Naive thymus-derived CD4-positive, alpha-beta T cell (primary cell): Measurements from ENCODE around the gene SLC35F6. TPM values are rescaled to one million over a fixed set of nuclear protein-coding genes. Genes with fewer than 3 reads are reported as not detected.
A peak's percentile ranks its signal among the peaks of the same experiment; 100 is the strongest.

Source experiments
- ATAC-seq: fragments of 150-1000 bp; cut with Tn5 transposase; 2 replicates; pipeline ENCODE4 v1.10.0; 2021; ENCODE audit warnings: mild to moderate bottlenecking, moderate library complexity
- CTCF ChIA-PET: fragments of 350-600 bp; sonication (Branson Sonifier 250); formaldehyde crosslinking; loops from one replicate; lab custom pipeline; 2021; ENCODE audit warnings: antibody characterized with exemption; lab: Charles Lee
- POLR2A ChIA-PET: fragments of 350-600 bp; sonication (Branson Sonifier 250); formaldehyde crosslinking; loops from one replicate; lab custom pipeline; 2021; ENCODE audit warnings: antibody characterized with exemption, inconsistent platforms; lab: Charles Lee
- DNase-seq, 9 donors: peaks; one replicate each; pipeline versions ENCODE4 v3.0.0 to v3.0.0-alpha.2; 2020 to 2022; ENCODE audit warnings: mixed read lengths in 1 of 9
- H3K27ac ChIP-seq: one replicate; pipeline ENCODE4 v1.7.0; 2013; ENCODE audit warnings: mild to moderate bottlenecking, low read depth, low read length, moderate library complexity
- H3K27me3 ChIP-seq, 2 donors: one replicate each; pipeline ENCODE4 v1.7.0; 2013; ENCODE audit warnings: low read length in 2 of 2, mild to moderate bottlenecking in 2 of 2, moderate library complexity in 2 of 2; ENCODE audit not compliant: control insufficient read depth in 2 of 2, insufficient read depth in 2 of 2
- H3K36me3 ChIP-seq, 3 experiments: 1 replicate in 2 of 3; 2 replicates in 1 of 3; pipeline ENCODE4 v1.7.0; 2013; ENCODE audit warnings: low read length in 3 of 3, mild to moderate bottlenecking in 3 of 3, moderate library complexity in 1 of 3; ENCODE audit not compliant: insufficient read depth in 3 of 3, control insufficient read depth in 2 of 3
- H3K4me1 ChIP-seq, 2 donors: one replicate each; pipeline ENCODE4 v1.7.0; 2013; ENCODE audit warnings: low read length in 2 of 2, mild to moderate bottlenecking in 2 of 2, moderate library complexity in 1 of 2; ENCODE audit not compliant: control insufficient read depth in 2 of 2, insufficient read depth in 2 of 2
- H3K4me3 ChIP-seq: 2 replicates; pipeline ENCODE4 v1.7.0; 2013; ENCODE audit warnings: mild to moderate bottlenecking, low read length
- H3K9me3 ChIP-seq, 3 experiments: 1 replicate in 2 of 3; 2 replicates in 1 of 3; pipeline ENCODE4 v1.7.0; 2013; ENCODE audit warnings: low read length in 3 of 3; ENCODE audit not compliant: control insufficient read depth in 2 of 3
- H3K27ac Mint-ChIP-seq, 9 donors: one replicate each; pipeline ENCODE4 v1.8.0; 2020 to 2022; ENCODE audit warnings: mixed read lengths in 9 of 9, mild to moderate bottlenecking in 8 of 9, moderate library complexity in 5 of 9, inconsistent platforms in 2 of 9
- H3K27me3 Mint-ChIP-seq, 5 donors: one replicate each; pipeline ENCODE4 v1.8.0; 2021 to 2022; ENCODE audit warnings: mixed read lengths in 5 of 5, mild to moderate bottlenecking in 1 of 5
- H3K36me3 Mint-ChIP-seq, 5 donors: one replicate each; pipeline ENCODE4 v1.8.0; 2020 to 2022; ENCODE audit warnings: mixed read lengths in 5 of 5, mild to moderate bottlenecking in 3 of 5, inconsistent platforms in 1 of 5
- H3K4me1 Mint-ChIP-seq, 7 donors: one replicate each; pipeline ENCODE4 v1.8.0; 2020 to 2022; ENCODE audit warnings: mixed read lengths in 7 of 7, mild to moderate bottlenecking in 3 of 7, inconsistent platforms in 1 of 7
- H3K4me3 Mint-ChIP-seq, 10 donors: one replicate each; pipeline ENCODE4 v1.8.0; 2020 to 2022; ENCODE audit warnings: mild to moderate bottlenecking in 10 of 10, mixed read lengths in 10 of 10, moderate library complexity in 6 of 10, inconsistent platforms in 2 of 10
- H3K9me3 Mint-ChIP-seq, 11 donors: one replicate each; pipeline ENCODE4 v1.8.0; 2020 to 2022; ENCODE audit warnings: mixed read lengths in 11 of 11, mild to moderate bottlenecking in 4 of 11, inconsistent platforms in 1 of 11, moderate library complexity in 1 of 11
- intact Hi-C, 2 donors: fragments of 100-400 bp; cut with micrococcal nuclease; formaldehyde crosslinking; loops; one replicate each; pipeline ENCODE4 v1.15.1; 2023
- polyA plus RNA-seq, 2 donors: library from polyadenylated mRNA; unstranded; fragments of 300-500 nt; fragmentation: Illumina TruSeq; gene quantifications; one replicate each; pipeline ENCODE4 v1.2.3, GENCODE V29; 2021
- total RNA-seq, 6 experiments: library from RNA in 5 of 6; stranded (reverse) in 5 of 6; gene quantifications; 1 replicate in 5 of 6; 2 replicates in 1 of 6; pipeline ENCODE4 v1.2.3 and lab custom pipeline; 2021 to 2026

SLC35F6 gene
- total and polyA plus RNA-seq, 7 experiments from 2014 or later = 4.7 to 22.5 (median 19.1) TPM

GRCh38 chr2:26731714-26732113, 32.4 kb upstream of the SLC35F6 start:
- no peaks in the 10 kb centered on the region for H3K4me1 ChIP-seq
- no peak overlapping the region for H3K27ac Mint-ChIP-seq
- no peaks in the 10 kb centered on the region for H3K36me3 Mint-ChIP-seq
- CTCF ChIA-PET = interaction anchor here (1.1 kb wide), 1 partner anchor 154 kb away, joined by 5 read pairs; no protein-coding TSS in a partner anchor
- no peaks in the 10 kb centered on the region for H3K4me1 Mint-ChIP-seq
- POLR2A ChIA-PET = no interaction called here
- H3K9me3 Mint-ChIP-seq = no peaks in the 10 kb centered on the region
- DNase-seq (no peak), ATAC-seq (no peak)
- intact Hi-C loops = no loop called here
- no peaks in the 10 kb centered on the region for H3K9me3 ChIP-seq
- no peaks in the 10 kb centered on the region for H3K27me3 ChIP-seq
- H3K4me3 Mint-ChIP-seq = no peak overlapping the region
- H3K4me3 ChIP-seq = no peak overlapping the region
- H3K27me3 Mint-ChIP-seq = peaks cover 0 to 16% (median 4%) of the 10 kb centered on the region in 5 donors
- no peaks in the 10 kb centered on the region for H3K36me3 ChIP-seq
- no peak overlapping the region for H3K27ac ChIP-seq

DNA sequence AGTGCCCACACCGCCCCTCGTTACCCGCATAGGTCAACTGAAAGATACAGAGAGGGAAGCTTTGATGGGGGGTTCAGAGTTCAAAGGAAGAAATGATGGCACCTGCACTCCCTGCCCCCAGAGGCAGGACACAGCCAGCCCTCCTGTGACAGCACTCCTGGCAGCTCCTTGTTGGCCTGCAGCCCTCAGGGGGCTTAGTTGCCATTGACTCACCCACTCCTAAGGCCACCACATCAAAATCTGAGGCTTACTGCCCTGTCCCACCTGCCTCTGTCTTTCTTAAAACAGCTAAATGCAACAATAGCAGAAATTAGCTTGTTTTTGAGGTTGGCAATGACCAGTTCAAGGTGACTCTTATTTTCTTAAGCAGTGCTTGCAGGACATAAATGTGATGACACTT, 31.6 kb upstream of the SLC35F6 start:
- Histone ChIP-seq H3K27ac (no peak overlapping the region), H3K4me1 (no peaks in the 10 kb centered on the region), H3K9me3 (no peaks in the 10 kb centered on the region), H3K27me3 (no peaks in the 10 kb centered on the region), H3K36me3 (no peaks in the 10 kb centered on the region), H3K4me3 (no peak overlapping the region)
- no peak for DNase-seq
- intact Hi-C loops = no loop called here
- H3K4me3 Mint-ChIP-seq = no peak overlapping the region
- no peaks in the 10 kb centered on the region for H3K36me3 Mint-ChIP-seq
- ChIA-PET CTCF (interaction anchor here (1.1 kb wide), 1 partner anchor 155 kb away, joined by 5 read pairs; no protein-coding TSS in a partner anchor), POLR2A (no interaction called here)
- H3K27ac Mint-ChIP-seq = no peak overlapping the region
- H3K9me3 Mint-ChIP-seq = no peaks in the 10 kb centered on the region
- ATAC-seq = no peak
- H3K4me1 Mint-ChIP-seq = no peaks in the 10 kb centered on the region
- H3K27me3 Mint-ChIP-seq = peaks cover 0 to 12% (median 4%) of the 10 kb centered on the region in 5 donors

DNA sequence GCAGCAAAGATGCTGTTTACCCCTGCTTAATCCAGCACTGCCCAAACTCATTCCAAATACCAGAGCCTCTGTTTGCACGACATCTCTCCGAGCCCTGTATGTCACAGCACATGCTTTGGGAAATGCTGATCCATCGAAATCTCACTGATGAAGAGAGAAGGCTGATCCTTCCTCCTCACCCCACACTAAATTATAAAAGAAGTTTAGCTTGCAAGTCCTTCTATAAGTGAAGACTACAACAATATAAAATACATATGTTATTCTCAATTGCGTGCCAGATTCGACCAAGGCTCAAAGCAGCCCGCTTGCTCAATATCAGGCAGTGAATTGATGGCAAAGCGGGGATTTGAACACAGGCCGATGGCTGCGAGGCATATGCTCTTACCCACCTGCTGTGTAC, 30.7 kb upstream of the SLC35F6 start:
- ATAC-seq (no peak), DNase-seq (no peak)
- Mint-ChIP-seq H3K27ac (no peak overlapping the region), H3K9me3 (no peaks in the 10 kb centered on the region), H3K4me1 (no peaks in the 10 kb centered on the region), H3K4me3 (no peak overlapping the region), H3K27me3 (peaks cover 0 to 12% (median 4%) of the 10 kb centered on the region in 5 donors), H3K36me3 (no peaks in the 10 kb centered on the region)
- Histone ChIP-seq H3K4me3 (no peak overlapping the region), H3K36me3 (no peaks in the 10 kb centered on the region), H3K27ac (no peak overlapping the region), H3K9me3 (no peaks in the 10 kb centered on the region), H3K27me3 (no peaks in the 10 kb centered on the region), H3K4me1 (no peaks in the 10 kb centered on the region)
- POLR2A ChIA-PET = interaction anchor here (0.7 kb wide), 1 partner anchor 441 kb away, joined by 3 read pairs; no protein-coding TSS in a partner anchor
- CTCF ChIA-PET = no interaction called here
- intact Hi-C loops = no loop called here

GRCh38 chr2:26735097-26735496, 29.0 kb upstream of the SLC35F6 start:
- H3K27ac Mint-ChIP-seq = peak overlapping the region in 1 of 9 donors; percentile 9
- POLR2A ChIA-PET = no interaction called here
- intact Hi-C loops = no loop called here

DNA sequence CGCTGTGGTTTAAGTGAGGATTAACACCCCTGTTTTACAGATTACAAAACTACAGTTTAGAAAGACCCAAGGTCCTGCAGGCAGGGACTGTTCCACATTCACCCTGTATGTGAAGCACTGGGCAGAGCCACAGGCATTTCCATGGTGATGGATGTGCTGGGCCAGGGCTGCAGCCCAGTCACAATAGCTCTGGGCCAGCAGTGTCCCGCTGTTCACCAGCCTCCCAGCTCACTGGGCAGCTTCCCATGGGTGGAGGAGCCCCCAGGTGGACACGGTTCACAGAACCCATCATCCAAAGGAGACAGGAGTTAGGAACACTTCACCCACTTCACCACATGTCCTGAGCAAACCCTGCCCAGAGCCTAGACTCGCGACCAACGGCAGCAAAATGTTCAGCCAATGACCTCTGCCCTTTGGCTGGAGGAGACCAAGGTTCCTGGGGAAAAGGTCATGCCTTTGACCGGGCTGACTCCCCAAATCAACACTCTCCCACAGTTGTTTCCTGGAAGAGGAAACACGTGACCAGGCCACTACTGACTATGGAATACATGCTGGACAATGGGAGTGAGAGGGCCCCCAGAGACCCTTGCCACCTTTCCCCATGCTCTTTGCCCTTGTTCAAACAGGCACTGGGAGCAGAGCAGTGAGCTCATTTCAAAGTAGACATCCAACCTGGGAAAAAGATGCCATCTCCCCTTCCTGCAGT, 28.0 kb upstream of the SLC35F6 start:
- DNase-seq = no peak
- Histone ChIP-seq H3K4me1 (no peaks in the 10 kb centered on the region), H3K4me3 (no peak overlapping the region), H3K27ac (no peak overlapping the region), H3K27me3 (no peaks in the 10 kb centered on the region), H3K9me3 (no peaks in the 10 kb centered on the region), H3K36me3 (no peaks in the 10 kb centered on the region)
- intact Hi-C loops = no loop called here
- Mint-ChIP-seq H3K4me1 (peaks cover 0 to 5% (median 4%) of the 10 kb centered on the region in 7 donors), H3K9me3 (peaks cover 0 to 1% (median 0%) of the 10 kb centered on the region in 11 donors), H3K27me3 (peaks cover 0 to 9% (median 5%) of the 10 kb centered on the region in 5 donors), H3K36me3 (no peaks in the 10 kb centered on the region), H3K4me3 (no peak overlapping the region), H3K27ac (no peak overlapping the region)
- no peak for ATAC-seq
- ChIA-PET POLR2A (no interaction called here), CTCF (no interaction called here)

More at GRCh38 chr2:26735097-26735496, 29.0 kb upstream of the SLC35F6 start:
- H3K27me3 Mint-ChIP-seq = peaks cover 0 to 13% (median 4%) of the 10 kb centered on the region in 5 donors
- no peaks in the 10 kb centered on the region for H3K4me1 Mint-ChIP-seq
- H3K9me3 ChIP-seq = no peaks in the 10 kb centered on the region
- no peaks in the 10 kb centered on the region for H3K36me3 Mint-ChIP-seq
- no peak overlapping the region for H3K27ac ChIP-seq
- no peak overlapping the region for H3K4me3 ChIP-seq
- H3K9me3 Mint-ChIP-seq = peaks cover 0 to 1% (median 0%) of the 10 kb centered on the region in 11 donors
- CTCF ChIA-PET = no interaction called here
- no peaks in the 10 kb centered on the region for H3K4me1 ChIP-seq
- ATAC-seq (no peak), DNase-seq (no peak)
- no peaks in the 10 kb centered on the region for H3K36me3 ChIP-seq
- no peaks in the 10 kb centered on the region for H3K27me3 ChIP-seq
- H3K4me3 Mint-ChIP-seq = no peak overlapping the region

DNA sequence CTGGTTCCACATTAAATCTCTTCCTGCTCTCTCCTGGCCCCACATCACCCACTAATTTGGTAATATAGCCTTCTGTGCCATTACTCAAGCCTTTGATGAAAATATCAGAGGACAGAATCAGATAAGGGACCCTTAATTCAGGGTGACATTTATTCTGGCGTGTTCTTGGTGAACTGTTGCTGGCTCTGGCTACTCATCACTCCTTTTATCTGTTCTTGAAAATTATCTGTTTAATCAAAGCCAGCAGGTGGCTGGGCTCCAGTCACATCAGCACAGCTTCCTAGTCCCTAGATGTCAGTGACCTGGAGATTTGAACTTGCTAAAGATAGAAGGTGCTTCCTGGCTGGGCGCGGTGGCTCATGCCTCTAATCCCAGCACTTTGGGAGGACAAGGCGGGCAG, 26.9 kb upstream of the SLC35F6 start:
- Mint-ChIP-seq H3K36me3 (no peaks in the 10 kb centered on the region), H3K4me3 (no peak overlapping the region), H3K27ac (no peak overlapping the region), H3K27me3 (peaks cover 0 to 7% (median 3%) of the 10 kb centered on the region in 5 donors), H3K9me3 (peaks cover 0 to 1% (median 0%) of the 10 kb centered on the region in 11 donors), H3K4me1 (peaks cover 0 to 10% (median 6%) of the 10 kb centered on the region in 7 donors)
- no peaks in the 10 kb centered on the region for H3K36me3 ChIP-seq
- intact Hi-C loops = no loop called here
- ChIA-PET POLR2A (interaction anchor here (0.6 to 0.7 kb wide), 2 partner anchors 16 to 19 kb away, joined by 3 read pairs; no protein-coding TSS in a partner anchor), CTCF (no interaction called here)
- DNase-seq (no peak), ATAC-seq (no peak)
- no peaks in the 10 kb centered on the region for H3K27me3 ChIP-seq
- no peak overlapping the region for H3K4me3 ChIP-seq
- no peaks in the 10 kb centered on the region for H3K4me1 ChIP-seq
- no peaks in the 10 kb centered on the region for H3K9me3 ChIP-seq
- no peak overlapping the region for H3K27ac ChIP-seq

- intact Hi-C loops = no loop called here
- ChIA-PET POLR2A (no interaction called here), CTCF (no interaction called here)
- Mint-ChIP-seq H3K9me3 (peaks cover 0 to 1% (median 0%) of the 10 kb centered on the region in 11 donors), H3K27me3 (peaks cover 0 to 5% (median 2%) of the 10 kb centered on the region in 5 donors), H3K27ac (no peak overlapping the region), H3K36me3 (no peaks in the 10 kb centered on the region), H3K4me3 (no peak overlapping the region), H3K4me1 (peaks cover 0 to 10% (median 6%) of the 10 kb centered on the region in 7 donors)
- no peaks in the 10 kb centered on the region for H3K27me3 ChIP-seq
- no peaks in the 10 kb centered on the region for H3K4me1 ChIP-seq
- H3K4me3 ChIP-seq = no peak overlapping the region
- ATAC-seq (no peak), DNase-seq (no peak)
- H3K27ac ChIP-seq = no peak overlapping the region
- H3K9me3 ChIP-seq = no peaks in the 10 kb centered on the region
- H3K36me3 ChIP-seq = no peaks in the 10 kb centered on the region
Observed at GRCh38 chr2:26738481-26738880, 25.6 kb upstream of the SLC35F6 start.
